Hepatocyte (in vitro differentiated cells): ENCODE measurements around the gene RANGRF. TPM values are rescaled to one million over a fixed set of nuclear protein-coding genes. Genes with fewer than 3 reads are reported as not detected.

Source experiments
- DNase-seq: peaks from one replicate; pipeline ENCODE4 v3.0.0-alpha.2; 2016; ENCODE audit warnings: low spot score
- H2AFZ ChIP-seq: fragments of 200-600 bp; sonication (generic); 2 replicates; pipeline ENCODE4 v1.6.0; 2016; ENCODE audit warnings: antibody characterized with exemption, mild to moderate bottlenecking
- H3K27ac ChIP-seq: fragments of 200-600 bp; sonication (generic); 2 replicates; pipeline ENCODE4 v1.5.1; 2016; ENCODE audit warnings: mild to moderate bottlenecking
- H3K27me3 ChIP-seq: fragments of 200-600 bp; sonication (generic); 2 replicates; pipeline ENCODE4 v1.6.1; 2016
- H3K36me3 ChIP-seq: fragments of 200-600 bp; sonication (generic); replicated peaks from 2 replicates; pipeline ENCODE4 v1.5.1; 2016; ENCODE audit warnings: low read depth; ENCODE audit not compliant: insufficient read depth
- H3K4me1 ChIP-seq: fragments of 200-600 bp; sonication (generic); 2 replicates; pipeline ENCODE4 v1.5.1; 2016; ENCODE audit warnings: mild to moderate bottlenecking, moderate library complexity; ENCODE audit not compliant: insufficient read depth
- H3K4me2 ChIP-seq: fragments of 200-600 bp; sonication (generic); 2 replicates; pipeline ENCODE4 v1.6.0; 2016
- H3K4me3 ChIP-seq: fragments of 200-600 bp; sonication (generic); 2 replicates; pipeline ENCODE4 v1.5.1; 2016; ENCODE audit warnings: mild to moderate bottlenecking
- H3K79me2 ChIP-seq: fragments of 200-600 bp; sonication (generic); 2 replicates; pipeline ENCODE4 v1.6.0; 2017; ENCODE audit warnings: mild to moderate bottlenecking
- H3K9me2 ChIP-seq: fragments of 200-600 bp; sonication (generic); replicated peaks from 2 replicates; pipeline ENCODE4 v1.6.0; 2017; ENCODE audit warnings: mild to moderate bottlenecking; ENCODE audit not compliant: insufficient read depth
- H3K9me3 ChIP-seq: fragments of 200-600 bp; sonication (generic); 2 replicates; pipeline ENCODE4 v1.5.1; 2016; ENCODE audit warnings: low read depth, mild to moderate bottlenecking
- H4K20me1 ChIP-seq: fragments of 200-600 bp; sonication (generic); 2 replicates; pipeline ENCODE4 v1.6.0; 2016; ENCODE audit warnings: mild to moderate bottlenecking; ENCODE audit not compliant: insufficient read depth, poor library complexity, severe bottlenecking
- EZH2 ChIP-seq: fragments of 200-600 bp; sonication (generic); IDR thresholded peaks from 2 replicates; pipeline ENCODE4 v1.6.1; 2016; ENCODE audit warnings: antibody characterized with exemption, mild to moderate bottlenecking, borderline replicate concordance
- EZH2phosphoT487 ChIP-seq: fragments of 200-600 bp; sonication (generic); IDR thresholded peaks from one replicate; pipeline ENCODE4 v1.6.1; 2018; ENCODE audit warnings: antibody characterized with exemption, mild to moderate bottlenecking, low read depth, moderate library complexity; ENCODE audit not compliant: unreplicated experiment, severe bottlenecking
- WGBS: methylation state at CpG from one replicate; pipeline ENCODE4 v1.1.6; 2016; ENCODE audit warnings: low lambda C conversion rate; ENCODE audit errors: missing lambda C conversion rate; 5-methylcytosine and 5-hydroxymethylcytosine counted together
- polyA plus RNA-seq: library from polyadenylated mRNA; unstranded; fragments of >200 nt; fragmentation: Nextera tagmentation; extraction: Ambion mirVana; gene quantifications from 2 replicates; pipeline ENCODE4 v1.2.1, GENCODE V29; 2016
- total RNA-seq: library from RNA; depleted of rRNA; stranded (reverse); fragments of >200 nt; gene quantifications from 2 replicates; pipeline ENCODE4 v1.2.3, GENCODE V29; 2014
- TF ChIP-seq, protein P1 (sequence below): fragments of 200-600 bp; sonication (generic); IDR thresholded peaks from 2 replicates; pipeline ENCODE4 v1.5.1; 2016; ENCODE audit warnings: antibody characterized with exemption, mild to moderate bottlenecking; ENCODE audit not compliant: poor library complexity

The RANGRF gene
- total and polyA plus RNA-seq, 2 experiments from 2014 or later, result 7.9 to 41.9 TPM

DNA sequence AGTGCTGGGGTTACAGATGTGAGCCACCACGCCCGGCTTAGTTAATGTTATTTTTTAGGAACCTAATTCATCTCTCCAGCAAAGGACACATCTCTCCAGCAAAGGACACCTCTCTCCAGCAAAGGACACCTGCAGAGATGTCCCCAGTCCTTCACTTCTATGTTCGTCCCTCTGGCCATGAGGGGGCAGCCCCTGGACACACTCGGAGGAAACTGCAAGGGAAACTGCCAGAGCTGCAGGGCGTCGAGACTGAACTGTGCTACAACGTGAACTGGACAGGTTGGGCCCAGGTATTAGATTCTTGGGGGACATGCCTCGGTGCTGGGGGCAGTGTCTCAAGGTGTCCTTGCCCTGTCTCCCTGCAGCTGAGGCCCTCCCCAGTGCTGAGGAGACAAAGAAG is 34.7 kb upstream of the RANGRF start:
- H4K20me1 ChIP-seq, result no peaks in the 10 kb centered on the region
- H3K4me3 ChIP-seq, result no peak overlapping the region
- H3K36me3 ChIP-seq, result no peaks in the 10 kb centered on the region
- DNase-seq, result peak; percentile 33
- whole genome bisulfite sequencing, result 74% methylated on average over 8 of the region's 8 CpGs
- no peak overlapping the region for H3K27ac ChIP-seq
- no peak overlapping the region for H3K4me2 ChIP-seq
- no peaks in the 10 kb centered on the region for H3K4me1 ChIP-seq
- no peak overlapping the region for H2AFZ ChIP-seq
- no peaks in the 10 kb centered on the region for H3K9me3 ChIP-seq
- no peaks in the 10 kb centered on the region for H3K9me2 ChIP-seq
- no peaks in the 10 kb centered on the region for H3K27me3 ChIP-seq
- peaks cover 31% of the 10 kb centered on the region for H3K79me2 ChIP-seq
- TF ChIP-seq EZH2, result no peak
- TF ChIP-seq, protein P1, sequence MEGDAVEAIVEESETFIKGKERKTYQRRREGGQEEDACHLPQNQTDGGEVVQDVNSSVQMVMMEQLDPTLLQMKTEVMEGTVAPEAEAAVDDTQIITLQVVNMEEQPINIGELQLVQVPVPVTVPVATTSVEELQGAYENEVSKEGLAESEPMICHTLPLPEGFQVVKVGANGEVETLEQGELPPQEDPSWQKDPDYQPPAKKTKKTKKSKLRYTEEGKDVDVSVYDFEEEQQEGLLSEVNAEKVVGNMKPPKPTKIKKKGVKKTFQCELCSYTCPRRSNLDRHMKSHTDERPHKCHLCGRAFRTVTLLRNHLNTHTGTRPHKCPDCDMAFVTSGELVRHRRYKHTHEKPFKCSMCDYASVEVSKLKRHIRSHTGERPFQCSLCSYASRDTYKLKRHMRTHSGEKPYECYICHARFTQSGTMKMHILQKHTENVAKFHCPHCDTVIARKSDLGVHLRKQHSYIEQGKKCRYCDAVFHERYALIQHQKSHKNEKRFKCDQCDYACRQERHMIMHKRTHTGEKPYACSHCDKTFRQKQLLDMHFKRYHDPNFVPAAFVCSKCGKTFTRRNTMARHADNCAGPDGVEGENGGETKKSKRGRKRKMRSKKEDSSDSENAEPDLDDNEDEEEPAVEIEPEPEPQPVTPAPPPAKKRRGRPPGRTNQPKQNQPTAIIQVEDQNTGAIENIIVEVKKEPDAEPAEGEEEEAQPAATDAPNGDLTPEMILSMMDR, result peak; percentile 16

DNA sequence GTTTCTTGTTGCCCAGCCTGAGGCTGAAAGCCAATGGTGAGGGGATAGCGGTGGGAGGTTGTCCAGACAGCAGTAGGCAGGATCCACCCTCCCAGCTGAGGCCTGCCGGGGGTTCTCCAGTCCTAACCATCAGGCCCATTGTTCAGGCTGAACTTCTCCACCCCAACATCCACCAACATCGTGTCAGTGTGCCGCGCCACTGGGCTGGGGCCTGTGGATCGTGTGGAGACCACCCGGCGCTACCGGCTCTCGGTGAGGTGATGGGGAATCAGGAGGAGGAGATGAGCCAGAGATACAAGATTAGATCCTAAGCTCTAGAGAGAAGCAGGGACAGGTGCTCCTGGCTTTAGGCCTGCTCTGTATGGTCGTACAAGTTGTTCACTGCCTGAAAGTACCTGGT is 33.6 kb upstream of the RANGRF start:
- no peaks in the 10 kb centered on the region for H3K36me3 ChIP-seq
- TF ChIP-seq EZH2phosphoT487 (no peak), EZH2 (no peak)
- TF ChIP-seq, protein P1, result no peak

GRCh38 chr17:8255499-8255898 is 33.0 kb upstream of the RANGRF start:
- no peak overlapping the region for H3K4me2 ChIP-seq
- no peak overlapping the region for H3K27ac ChIP-seq
- H3K9me3 ChIP-seq, result no peaks in the 10 kb centered on the region
- 96% methylated on average over 9 of the region's 9 CpGs for WGBS
- H3K27me3 ChIP-seq, result no peaks in the 10 kb centered on the region
- H2AFZ ChIP-seq, result no peak overlapping the region
- H3K79me2 ChIP-seq, result peaks cover 20% of the 10 kb centered on the region
- no peaks in the 10 kb centered on the region for H3K4me1 ChIP-seq
- TF ChIP-seq EZH2phosphoT487 (no peak), EZH2 (no peak)
- TF ChIP-seq, protein P1, result no peak
- DNase-seq, result no peak
- no peaks in the 10 kb centered on the region for H4K20me1 ChIP-seq
- no peak overlapping the region for H3K4me3 ChIP-seq
- H3K9me2 ChIP-seq, result no peaks in the 10 kb centered on the region
- H3K36me3 ChIP-seq, result no peaks in the 10 kb centered on the region

More for the DNA sequence above, 33.6 kb upstream of the RANGRF start:
- 97% methylated on average over 11 of the region's 11 CpGs for WGBS
- Histone ChIP-seq H3K4me2 (no peak overlapping the region), H3K27ac (no peak overlapping the region), H3K79me2 (peaks cover 27% of the 10 kb centered on the region), H3K4me1 (no peaks in the 10 kb centered on the region), H3K27me3 (no peaks in the 10 kb centered on the region), H3K4me3 (no peak overlapping the region), H3K9me3 (no peaks in the 10 kb centered on the region), H4K20me1 (no peaks in the 10 kb centered on the region), H2AFZ (no peak overlapping the region), H3K9me2 (no peaks in the 10 kb centered on the region)
- no peak for DNase-seq

GRCh38 chr17:8256291-8256690 is 32.2 kb upstream of the RANGRF start:
- no peak overlapping the region for H3K27ac ChIP-seq
- peaks cover 13% of the 10 kb centered on the region for H3K79me2 ChIP-seq
- H3K27me3 ChIP-seq, result no peaks in the 10 kb centered on the region
- no peak overlapping the region for H3K4me3 ChIP-seq
- WGBS, result 98% methylated on average over 10 of the region's 10 CpGs
- no peak for DNase-seq
- TF ChIP-seq, protein P1, result no peak
- TF ChIP-seq EZH2, result no peak
- no peak for TF ChIP-seq EZH2phosphoT487
- no peak overlapping the region for H2AFZ ChIP-seq
- H3K4me1 ChIP-seq, result no peaks in the 10 kb centered on the region
- no peaks in the 10 kb centered on the region for H4K20me1 ChIP-seq
- H3K9me2 ChIP-seq, result no peaks in the 10 kb centered on the region
- H3K9me3 ChIP-seq, result no peaks in the 10 kb centered on the region
- H3K36me3 ChIP-seq, result no peaks in the 10 kb centered on the region
- no peak overlapping the region for H3K4me2 ChIP-seq
